ENCODE results near the gene SMURF1.

- TF ChIP-seq POLR2A (IDR thresholded peaks at IDR 0.05; ENCODE audit: low read depth, low read length) (no peak), POLR2AphosphoS5 (IDR thresholded peaks at IDR 0.05; ENCODE audit: low read depth, low read length) (no peak), TAF1 (IDR thresholded peaks at IDR 0.05; ENCODE audit: borderline replicate concordance, low read depth, low read length) (no peak)
Measured at GRCh38 chr7:98985945-98986344, 158.0 kb downstream of the SMURF1 start.
